GM18502 (cell line): ENCODE data around the gene TLE5.
A peak's percentile ranks its signal among the peaks of the same experiment; 100 is the strongest.
"Not testable (repeated sequence)": the region's sequence is repeated elsewhere in the genome, so short reads cannot be mapped to it uniquely, and the experiment has no call there.

ENCODE experiments used
- ATAC-seq: cut with Tn5 transposase; IDR thresholded peaks from one replicate; pipeline ENCODE4 v1.9.1; 2021; ENCODE audit warnings: mild to moderate bottlenecking; ENCODE audit not compliant: unreplicated experiment, poor library complexity

The TLE5 gene

DNA sequence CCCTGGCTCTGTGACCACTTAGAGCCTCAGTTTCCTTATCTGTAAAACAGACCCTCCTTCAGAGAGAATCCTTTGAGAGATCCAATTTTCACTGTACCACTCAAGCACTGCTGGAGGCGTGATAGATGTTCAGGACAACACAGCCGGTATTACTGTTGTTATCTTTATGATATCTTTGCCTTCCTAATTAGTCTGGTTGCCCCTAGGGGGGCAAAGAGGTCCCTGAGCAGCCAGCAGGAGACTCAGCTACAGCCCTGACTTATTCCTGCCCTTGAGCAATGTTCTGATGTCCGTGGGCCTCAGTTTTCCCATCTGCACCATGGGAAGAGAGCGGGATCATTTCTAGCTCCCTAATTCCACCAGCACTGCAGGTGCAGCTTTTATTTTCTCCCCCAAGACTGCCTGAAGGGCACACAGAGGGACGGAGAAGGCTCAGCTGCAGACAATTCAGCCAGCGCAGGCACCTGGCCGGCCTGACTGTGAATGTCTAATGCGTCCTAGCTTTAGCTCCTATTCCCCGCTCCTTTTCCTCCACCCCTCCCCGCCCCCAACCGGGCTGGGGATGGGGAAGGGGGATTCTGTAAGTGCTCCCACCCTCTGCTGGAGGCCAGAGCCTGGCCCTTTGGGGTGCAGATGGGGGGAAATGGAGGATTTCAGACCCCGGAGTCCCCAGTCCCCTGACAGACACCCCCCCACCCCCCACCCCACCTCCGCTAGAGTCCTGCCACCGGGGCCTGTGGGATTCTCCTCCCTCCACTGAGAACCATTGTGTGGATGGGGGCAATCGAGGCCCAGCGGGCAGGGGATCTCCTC lies 16.2 kb downstream of the TLE5 start:
- ATAC-seq = no peak

DNA sequence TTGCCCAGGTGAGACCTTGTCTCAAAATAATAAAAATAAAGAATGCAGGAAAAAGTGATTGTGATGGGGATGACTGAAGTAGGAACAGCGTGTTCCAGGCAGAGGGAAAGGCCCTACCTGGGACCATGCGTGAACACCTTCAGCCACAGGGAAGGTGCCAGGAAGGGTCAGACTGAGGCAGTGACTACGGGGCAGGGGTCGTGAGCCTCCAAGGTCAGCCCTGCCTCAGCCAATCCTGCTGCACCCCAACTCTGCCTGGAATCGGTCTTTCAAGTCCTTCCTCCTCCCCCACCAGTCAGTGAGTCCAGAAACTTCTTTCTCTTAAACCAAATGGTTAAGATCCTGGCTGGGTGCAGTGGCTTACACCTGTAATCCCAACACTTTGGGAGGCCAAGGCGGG lies 17.1 kb downstream of the TLE5 start:
- no peak for ATAC-seq

DNA sequence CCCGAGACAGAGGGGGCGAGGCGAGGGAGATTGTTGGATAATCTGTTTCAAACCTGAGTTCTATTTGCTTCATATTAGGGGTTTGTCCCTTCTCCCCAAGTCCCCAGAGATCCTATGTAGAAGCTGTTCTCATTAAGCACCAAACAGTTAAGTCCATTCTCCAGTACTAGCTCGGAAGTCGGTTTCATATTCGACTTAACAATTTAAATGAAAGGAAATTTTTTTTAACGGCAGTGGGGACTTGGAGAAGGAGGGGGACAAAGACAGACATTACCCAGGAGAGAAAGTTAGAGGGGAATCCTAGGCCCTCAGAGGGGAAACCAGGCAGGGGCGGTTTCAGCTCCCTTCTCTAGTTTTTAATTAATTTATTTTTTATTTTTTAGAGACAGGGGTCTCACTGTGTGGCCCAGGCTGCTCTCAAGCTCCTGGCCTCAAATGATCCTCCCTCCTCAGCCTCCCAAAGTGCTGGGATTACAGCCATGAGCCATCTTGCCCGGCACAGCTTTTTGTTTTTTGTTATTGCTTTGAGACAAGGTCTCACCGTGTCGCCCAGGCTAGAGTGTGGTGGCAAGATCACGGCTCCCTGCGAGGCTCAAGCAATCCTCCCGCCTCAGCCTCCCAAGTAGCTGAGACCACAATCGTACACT lies 19.6 kb downstream of the TLE5 start:
- no peak for ATAC-seq

DNA sequence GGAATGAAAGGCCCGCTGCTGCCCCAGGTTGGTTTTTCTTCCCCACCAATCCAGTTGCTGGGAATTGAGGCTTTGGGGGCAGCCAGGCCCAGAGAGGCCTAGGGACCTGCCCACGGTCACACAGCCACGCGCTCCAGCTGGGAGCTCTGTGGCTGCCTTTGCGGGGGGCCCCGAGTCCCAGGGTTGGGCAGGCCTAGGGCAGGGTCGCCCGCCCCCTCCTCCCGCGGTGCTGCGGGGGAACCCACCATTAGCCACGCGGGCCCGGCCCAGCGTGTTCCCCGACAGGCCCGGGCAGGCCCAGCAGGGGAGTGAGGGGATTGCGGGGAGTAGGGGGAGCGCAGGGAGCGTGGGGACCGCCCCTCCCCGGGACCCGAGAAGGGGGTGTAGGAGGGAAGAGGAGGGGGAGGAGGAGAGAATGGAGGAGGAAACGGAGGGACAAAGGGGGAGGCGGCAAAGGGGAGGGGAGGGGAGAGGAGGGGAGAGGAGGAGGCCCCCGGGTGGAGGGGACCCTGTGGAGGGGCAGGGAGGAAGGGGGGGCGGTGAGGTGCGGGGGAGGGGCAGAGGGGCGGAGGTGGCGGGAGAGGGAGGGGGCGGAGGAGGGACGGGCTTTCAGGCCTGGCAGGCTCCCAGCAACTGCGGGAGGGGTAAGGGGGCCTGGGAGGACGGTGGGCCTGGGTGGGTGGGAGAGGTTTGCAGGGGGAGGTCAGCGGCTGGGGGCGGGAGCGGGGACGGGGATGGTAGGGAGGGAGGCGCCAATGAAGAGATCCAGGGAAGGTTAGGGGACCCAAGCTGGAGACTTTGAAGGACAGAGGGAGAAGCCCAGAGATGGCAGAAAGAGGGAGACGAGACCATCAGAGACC lies 20.3 kb downstream of the TLE5 start:
- ATAC-seq = no peak

DNA sequence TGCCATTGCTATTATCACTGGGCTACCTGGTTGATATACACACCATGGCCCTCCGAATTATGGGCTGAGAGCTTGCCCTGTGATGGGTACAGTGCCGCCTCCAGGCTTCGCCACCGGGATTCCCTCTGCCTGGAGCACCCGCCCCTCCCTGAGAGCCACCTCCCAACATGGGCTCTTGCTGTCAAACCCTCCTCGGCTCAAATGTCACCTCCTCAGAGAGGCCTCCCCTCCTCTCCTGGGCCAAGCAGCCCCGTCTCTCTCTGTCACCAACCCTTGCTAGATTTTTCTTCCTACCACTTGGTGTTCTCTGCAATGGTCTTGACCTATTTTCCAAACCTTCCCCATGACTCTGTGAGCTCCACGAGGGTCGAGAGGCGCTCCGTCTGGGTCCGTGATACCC lies 21.0 kb downstream of the TLE5 start:
- no peak for ATAC-seq

DNA sequence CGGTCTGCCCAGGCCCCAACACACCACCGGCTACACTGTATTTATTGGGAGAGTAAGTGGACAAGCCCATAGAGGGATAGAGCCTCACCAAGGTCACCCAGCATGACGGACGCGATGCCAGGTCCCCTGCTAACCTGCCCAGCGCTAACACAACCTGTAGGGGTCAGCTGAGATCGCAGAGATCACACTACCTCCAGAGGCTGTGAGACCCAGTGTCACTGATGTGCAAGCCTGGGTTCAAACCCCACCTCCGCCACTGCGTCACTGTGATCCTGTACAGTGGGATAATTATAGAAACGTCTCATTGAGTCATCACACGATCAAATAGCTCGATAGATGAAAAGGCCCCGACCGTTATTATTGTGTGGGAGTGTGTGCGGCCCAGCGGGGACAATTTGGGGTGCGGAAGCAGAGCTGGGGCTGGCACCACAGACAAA lies 22.6 kb downstream of the TLE5 start:
- ATAC-seq = no peak

DNA sequence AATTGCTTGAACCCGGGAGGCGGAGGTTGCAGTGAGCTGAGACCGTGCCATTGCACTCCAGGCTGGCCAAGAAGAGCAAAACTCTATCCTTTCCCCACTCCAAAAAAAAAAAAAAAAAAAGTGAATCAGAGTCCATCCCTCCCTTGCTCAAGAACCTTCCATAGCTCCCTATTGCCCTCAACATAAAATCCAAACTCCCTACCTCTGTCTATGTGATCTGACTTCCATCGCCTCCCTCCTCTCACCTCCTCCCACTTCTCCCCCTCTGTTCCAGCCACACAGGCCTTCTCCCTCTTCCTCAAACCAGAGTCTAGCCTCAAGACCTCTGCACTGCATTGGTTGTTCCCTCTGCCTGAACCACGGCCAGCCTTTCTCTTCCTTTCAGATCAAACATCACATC lies 23.2 kb downstream of the TLE5 start:
- no peak for ATAC-seq

DNA sequence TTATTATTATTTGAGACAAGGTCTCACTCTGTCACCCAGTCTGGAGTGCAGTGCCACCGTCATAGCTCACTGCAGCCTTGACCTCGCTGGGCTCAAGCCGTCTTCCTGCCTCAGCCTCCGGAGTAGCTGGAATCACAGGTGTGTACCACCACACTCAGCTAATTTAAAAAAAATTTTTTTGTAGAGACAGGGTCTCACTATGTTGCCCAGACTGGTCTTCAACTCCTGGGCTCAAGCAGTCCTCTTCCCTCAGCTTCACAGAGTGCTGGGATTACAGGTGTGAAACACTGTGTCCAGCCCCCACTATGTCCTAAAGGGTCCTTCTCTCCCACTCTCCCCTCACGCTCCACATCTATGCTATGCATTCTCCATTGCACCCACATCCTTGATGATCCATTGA lies 24.1 kb downstream of the TLE5 start:
- no peak for ATAC-seq

DNA sequence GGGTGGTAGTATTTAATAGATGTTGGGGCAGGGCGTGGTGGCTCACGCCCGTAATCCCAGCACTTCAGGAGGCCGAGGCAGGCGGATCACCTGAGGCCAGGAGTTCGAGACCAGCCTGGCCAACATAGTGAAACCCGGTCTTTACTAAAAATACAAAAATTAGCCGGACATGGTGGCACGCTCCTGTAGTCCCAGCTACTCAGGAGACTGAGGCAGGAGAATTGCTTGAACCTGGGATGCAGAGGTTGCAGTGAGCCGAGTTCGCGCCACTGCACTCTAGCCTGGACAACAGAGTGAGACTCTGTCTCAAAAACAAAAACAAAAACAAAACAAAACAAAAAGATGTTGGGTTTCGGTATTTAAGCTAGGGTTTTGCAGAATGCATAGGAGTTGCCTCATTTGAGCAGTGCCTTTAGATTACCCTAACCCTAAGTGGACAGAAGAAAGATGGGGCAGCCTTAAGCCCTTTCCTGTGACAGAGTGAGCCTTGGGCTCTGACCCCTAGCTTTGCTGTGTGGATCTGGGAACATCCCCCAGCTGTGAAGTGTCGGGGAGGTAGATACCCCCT lies 25.2 kb downstream of the TLE5 start:
- not testable (repeated sequence) for ATAC-seq

DNA sequence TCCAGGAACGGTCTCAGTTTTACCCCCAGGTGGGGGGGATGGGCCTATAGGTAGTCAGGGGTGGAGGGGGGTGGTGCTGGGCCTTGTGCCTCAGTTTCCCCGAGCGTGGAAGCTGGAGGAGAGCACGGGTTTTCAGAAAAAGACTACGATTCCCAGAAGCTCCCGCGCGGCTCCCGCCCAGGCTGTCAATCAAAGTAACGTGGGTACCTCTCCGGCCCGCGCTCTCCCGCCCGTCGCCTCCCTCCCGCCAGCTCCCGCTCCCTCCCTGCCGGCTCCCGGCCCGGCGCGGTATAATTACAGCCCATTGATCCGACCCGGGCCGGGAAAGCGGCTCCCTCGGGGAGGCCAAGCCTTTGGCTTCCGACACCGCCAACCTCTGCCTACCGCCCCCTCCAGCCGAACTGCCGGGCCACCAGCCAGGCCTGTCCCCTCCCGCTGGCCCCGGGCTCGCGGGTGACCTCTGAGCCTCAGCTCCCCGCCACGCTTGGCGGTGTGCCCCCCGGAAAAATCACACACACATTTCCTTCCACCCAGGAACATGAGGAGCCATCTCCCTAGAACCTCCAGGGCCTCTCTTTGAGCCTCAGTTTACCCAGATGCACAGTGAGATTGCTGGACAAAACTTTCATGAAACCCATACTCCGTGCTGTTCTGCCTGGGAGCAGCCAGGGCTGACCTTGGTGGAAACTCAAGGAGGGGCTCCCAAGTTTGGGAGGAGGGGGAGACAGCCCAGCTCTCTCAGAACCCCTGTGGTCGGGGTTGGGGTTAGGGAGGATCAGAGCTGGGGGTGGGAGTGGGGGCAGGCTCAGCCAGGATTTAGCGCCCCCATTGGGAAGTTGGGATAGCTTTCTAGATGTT lies 25.9 kb downstream of the TLE5 start:
- ATAC-seq = peak; percentile 52

DNA sequence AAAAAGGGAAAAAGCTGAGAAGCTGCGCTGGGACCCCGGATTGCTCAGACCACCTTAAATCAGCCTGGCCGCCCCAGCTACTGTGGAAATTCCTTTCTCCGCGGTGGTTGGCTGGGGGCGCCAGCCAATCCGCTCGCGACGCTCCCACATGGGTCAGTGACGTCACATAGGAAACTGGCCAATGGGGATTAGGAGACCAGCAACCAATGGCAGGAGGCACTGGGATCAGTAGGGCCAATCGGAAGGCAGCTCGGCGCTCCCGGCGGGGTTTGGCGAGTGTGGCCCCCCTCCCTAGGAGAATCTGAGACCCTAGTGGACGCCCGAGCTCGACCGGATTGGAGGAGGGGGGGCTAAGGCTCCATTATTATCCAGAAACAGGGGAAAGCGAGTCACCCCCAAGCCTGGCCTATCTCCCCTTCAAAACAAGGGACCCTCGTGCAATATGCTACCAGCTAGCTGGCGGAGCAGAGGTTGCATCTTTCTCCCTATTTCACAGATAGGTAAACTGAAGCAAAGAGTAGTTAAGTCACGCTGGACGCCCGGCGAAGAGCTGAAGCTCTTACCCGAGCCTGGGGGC lies 26.7 kb downstream of the TLE5 start:
- ATAC-seq = peak; percentile 83

DNA sequence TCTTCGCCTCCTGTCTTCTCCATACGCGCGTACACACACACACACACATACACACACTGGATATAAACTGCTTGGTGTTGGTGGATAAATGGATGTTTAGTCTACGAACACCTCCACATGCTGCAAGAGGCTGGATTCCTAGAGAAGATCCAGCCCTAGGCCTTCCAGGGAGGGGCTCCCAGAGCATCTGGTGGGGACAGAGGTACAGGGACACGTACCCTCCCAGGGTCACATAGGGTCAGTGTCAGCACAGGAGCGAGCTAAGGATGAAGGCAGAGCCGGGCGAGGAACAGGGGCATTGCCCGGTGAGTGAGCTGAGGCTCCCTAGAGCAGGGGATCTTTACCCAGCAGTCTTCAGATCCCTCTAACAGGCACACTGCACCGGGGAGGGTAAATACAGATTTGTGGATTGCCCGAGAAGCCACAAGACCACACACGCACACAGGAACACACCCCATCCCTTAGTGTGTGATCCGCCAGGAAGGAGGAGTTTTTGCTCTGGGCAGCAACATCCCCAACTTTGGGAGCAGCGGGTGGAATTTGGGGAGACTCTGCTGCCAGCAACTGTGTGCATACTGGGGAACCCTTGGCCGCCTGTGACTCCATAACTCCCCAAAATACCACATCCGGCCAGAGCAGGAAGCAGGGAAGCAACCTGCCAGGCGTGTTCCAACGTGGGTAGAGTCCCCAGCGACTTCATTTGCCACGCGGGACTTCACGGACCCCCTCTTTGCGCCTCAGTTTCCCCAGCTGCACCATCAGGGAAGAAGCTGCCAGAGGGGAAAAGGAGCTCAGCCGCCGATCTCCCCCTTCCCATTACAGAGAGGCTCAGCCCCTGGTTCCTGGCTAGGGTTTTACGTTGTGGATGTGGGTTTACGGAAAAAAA lies 27.4 kb downstream of the TLE5 start:
- peak; percentile 7 for ATAC-seq

DNA sequence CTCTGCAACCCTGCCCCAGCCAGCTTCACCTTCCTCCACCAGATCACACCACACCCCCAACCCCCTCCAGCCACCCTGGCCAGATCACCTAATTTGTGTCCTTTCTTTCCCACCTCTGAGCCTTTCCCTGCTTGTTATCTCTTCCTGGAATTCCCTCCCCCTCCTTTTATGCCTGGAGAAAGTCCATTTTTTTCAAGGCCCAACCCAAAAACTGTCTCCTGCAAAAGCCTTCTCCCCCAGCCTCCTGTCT lies 28.0 kb downstream of the TLE5 start:
- no peak for ATAC-seq

DNA sequence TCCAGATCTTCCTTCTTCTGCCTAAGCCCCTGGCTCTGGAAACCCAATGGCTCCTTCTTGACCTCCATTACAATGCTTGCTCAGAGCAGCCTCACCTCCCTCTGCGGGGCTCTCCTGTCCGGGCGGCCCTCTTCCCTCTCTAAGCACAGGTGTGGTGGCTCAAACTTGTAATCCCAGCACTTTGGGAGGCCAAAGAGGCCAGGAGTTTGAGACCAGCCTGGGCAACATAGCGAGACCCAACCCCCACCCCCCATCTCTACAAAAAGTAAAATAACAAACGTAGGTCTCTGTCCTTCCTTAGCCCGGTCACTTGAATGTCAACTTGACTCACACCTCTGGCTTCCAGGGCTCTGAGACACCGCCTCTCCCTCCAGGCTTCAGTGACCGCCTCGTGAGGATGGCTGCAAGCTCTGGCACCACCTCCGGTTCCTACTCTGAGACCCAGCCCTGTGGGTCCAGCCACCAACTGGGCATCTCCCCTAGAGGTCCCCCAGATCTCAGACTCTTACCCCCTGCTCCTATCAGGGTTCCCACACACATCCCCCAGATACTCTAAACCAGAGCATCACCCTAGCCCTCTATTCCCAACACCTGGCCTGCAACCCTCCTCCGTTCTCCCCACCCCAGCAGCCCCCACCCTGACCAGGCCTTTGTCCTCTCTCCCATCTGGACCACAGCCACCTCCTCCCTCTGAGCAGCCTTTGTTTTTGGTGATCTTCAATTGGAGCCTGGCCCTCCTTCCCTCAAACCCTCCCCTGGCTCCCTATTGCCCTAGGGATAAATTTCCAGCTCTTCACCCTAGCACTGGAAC lies 28.5 kb downstream of the TLE5 start:
- ATAC-seq = no peak

DNA sequence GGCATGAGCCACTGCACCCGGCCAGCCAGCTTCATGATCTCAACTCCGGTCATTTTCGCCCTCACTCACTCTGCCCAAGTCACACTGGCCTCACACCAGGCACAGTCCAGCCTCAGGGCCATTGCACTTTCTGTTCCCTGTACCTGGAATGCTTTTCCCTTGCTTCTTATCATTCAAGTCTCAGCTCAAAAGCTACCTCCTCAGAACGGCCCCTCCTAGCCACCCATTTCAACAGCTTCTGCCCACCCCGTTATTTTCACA lies 30.8 kb downstream of the TLE5 start:
- ATAC-seq = no peak

DNA sequence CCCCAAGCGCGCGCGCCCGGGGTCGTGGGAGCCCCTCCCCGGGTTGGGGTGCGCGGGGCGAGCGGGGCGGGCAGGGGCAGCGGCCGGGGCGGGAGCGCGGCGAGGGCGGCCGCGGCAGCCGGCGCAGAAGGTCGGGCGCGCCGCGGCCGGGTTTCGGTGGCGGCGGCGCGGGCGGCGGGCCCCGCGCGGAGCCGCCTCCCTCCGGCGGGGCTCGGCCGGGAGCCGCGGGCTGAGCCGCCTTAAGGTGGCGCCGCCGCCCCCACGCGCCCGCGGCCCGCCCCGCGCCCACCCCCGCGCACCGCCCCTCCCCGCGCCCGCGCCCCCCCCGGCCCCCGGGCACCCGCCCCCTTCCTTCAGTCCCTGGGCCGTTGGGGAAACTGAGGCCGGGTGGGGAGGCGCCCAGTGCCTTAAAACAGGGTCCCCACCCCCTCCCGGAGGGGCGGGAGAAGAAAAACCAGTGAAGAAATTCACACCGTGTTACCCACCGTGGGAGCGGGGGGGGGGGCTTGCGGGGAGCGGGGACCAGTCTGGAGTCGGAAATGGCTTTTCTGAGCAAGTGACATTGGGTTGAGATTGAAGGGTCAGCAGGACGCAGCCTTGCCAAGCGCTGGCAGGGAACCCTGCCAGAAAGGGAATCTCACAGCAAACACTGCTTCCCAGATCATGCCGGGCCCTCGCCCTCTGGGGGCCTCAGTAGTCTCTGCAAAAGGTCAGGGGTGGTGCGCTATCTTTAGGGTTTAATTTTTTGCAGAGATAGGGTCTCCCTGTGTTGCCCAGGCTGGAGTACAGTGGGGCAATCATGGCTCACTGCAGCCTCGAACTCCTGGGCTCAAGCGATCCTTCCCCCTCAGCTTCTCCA lies 33.0 kb downstream of the TLE5 start, which contains the start of gene TLE2:
TLE2 (minus strand) TSS at position 216 of the 859 bp plus-strand sequence. CDS start 376 bp downstream, outside the sequence.
- ATAC-seq = no peak
